ENCODE data around the gene ATXN1. TPM values are rescaled to one million over a fixed set of nuclear protein-coding genes. Genes with fewer than 3 reads are reported as not detected.

ATXN1 gene
- total and polyA plus RNA-seq, 2 of the 8 experiments (the other 6 are each of a cell fraction or from before 2014, with no cell fraction given), result 1.6 to 4.0 TPM

- Histone ChIP-seq H3K4me1 (replicated peaks in 1 of 4; ENCODE audit: control insufficient read depth in 3 of 4, insufficient read depth in 4 of 4, low read length in 3 of 4) (no peaks in the 10 kb centered on the region; a peak in 1 of 7 replicates), H3K9ac (replicated peaks in 1 of 4; ENCODE audit: extremely low read depth in 1 of 4, low read depth in 3 of 4, low read length in 3 of 4) (no peak overlapping the region), H2BK15ac (ENCODE audit: low read length) (no peak overlapping the region), H2AFZ (ENCODE audit: low read length) (no peak overlapping the region), H3K18ac (ENCODE audit: extremely low read depth, low read length) (no peak overlapping the region), H4K8ac (ENCODE audit: extremely low read depth, insufficient read depth, low read length) (no peak overlapping the region), H3K27ac (ENCODE audit: low read depth, low read length) (no peak overlapping the region), H3K79me1 (ENCODE audit: low read depth, low read length) (no peaks in the 10 kb centered on the region), H4K5ac (ENCODE audit: insufficient read length, low read depth, low read length) (no peak overlapping the region), H3K23me2 (ENCODE audit: low read depth, low read length) (no peaks in the 10 kb centered on the region), H3K23ac (ENCODE audit: insufficient read length) (no peak overlapping the region), H3K4me2 (ENCODE audit: insufficient read depth in 1 of 2, low read depth in 2 of 2, low read length in 2 of 2) (no peak overlapping the region), H3K14ac (ENCODE audit: insufficient read length) (no peak overlapping the region), H4K20me1 (replicated peaks in 1 of 2; ENCODE audit: control insufficient read depth in 1 of 2, insufficient read depth in 2 of 2, low read length in 2 of 2) (no peaks in the 10 kb centered on the region), H2BK20ac (ENCODE audit: low read length) (no peak overlapping the region), H3K4me3 (ENCODE audit: extremely low read depth in 1 of 4, insufficient read depth in 2 of 4, low read depth in 3 of 4, low read length in 4 of 4) (no peak overlapping the region), H3K79me2 (ENCODE audit: control insufficient read depth in 1 of 2, insufficient read depth in 2 of 2, low read length in 2 of 2) (no peaks in the 10 kb centered on the region), H2AK5ac (ENCODE audit: low read depth, low read length) (no peak overlapping the region), H3K36me3 (ENCODE audit: control insufficient read depth in 2 of 4, insufficient read depth in 4 of 4, low read length in 3 of 4) (no peaks in the 10 kb centered on the region), H3K56ac (replicated peaks; ENCODE audit: insufficient read length, low read depth, low read length) (no peak overlapping the region), H3K4ac (replicated peaks; ENCODE audit: insufficient read length, low read depth, low read length) (no peak overlapping the region), H2BK120ac (replicated peaks; ENCODE audit: low read depth, low read length) (no peak overlapping the region), H2BK12ac (ENCODE audit: low read depth, low read length) (no peak overlapping the region), H4K91ac (replicated peaks; ENCODE audit: insufficient read length, low read length) (no peak overlapping the region), H3K9me3 (ENCODE audit: insufficient read depth in 2 of 2, low read depth in 1 of 2, low read length in 1 of 2) (0 out of 4 replicates have a peak, but pooled peaks cover 0 to 5% of the 10 kb centered on the region in 2 experiments), H3K27me3 (replicated peaks in 1 of 4; ENCODE audit: control insufficient read depth in 3 of 4, extremely low read depth in 1 of 4, insufficient read depth in 3 of 4, low read length in 3 of 4) (no peaks in the 10 kb centered on the region), H2BK5ac (ENCODE audit: low read depth, low read length) (no peak overlapping the region)
- DNase-seq (ENCODE audit: low read depth in 1 of 2, low spot score in 2 of 2), result no peak
- ChIA-PET POLR2A (ENCODE audit: partially characterized antibody) (no interaction called here), CTCF (ENCODE audit: partially characterized antibody) (interaction anchor here (2.1 kb wide), 1 partner anchor 42 kb away, joined by 5 read pairs; no protein-coding TSS in a partner anchor)
- TF ChIP-seq ATF3 (IDR thresholded peaks at IDR 0.05; ENCODE audit: insufficient read depth, low read depth, low read length), result no peak
- no peak for FAIRE-seq
- whole genome bisulfite sequencing, 2 experiments (ENCODE audit: extremely low coverage in 1 of 2, insufficient coverage in 1 of 2, insufficient read length in 1 of 2, insufficient replicate concordance in 2 of 2, low coverage in 1 of 2, low lambda C conversion rate in 2 of 2, missing lambda C conversion rate in 1 of 2), result 94% methylated on average over 5 of the region's 5 CpGs; no CpG with 5 or more reads in 1 of the 2 experiments
Observed at GRCh38 chr6:16777794-16778193, 16.5 kb upstream of the ATXN1 start.
